Stimulated activated CD8-positive, alpha-beta memory T cell treated with anti-CD3 and anti-CD28 coated beads, Interleukin-15, amount 100 ng/mL, for 24 hours (primary cell): Measurements from ENCODE around the gene PXMP4.
"Not testable (repeated sequence)": the region's sequence is repeated elsewhere in the genome, so short reads cannot be mapped to it uniquely, and the experiment has no call there.

Experiments used
- DNase-seq: peaks from one replicate; pipeline ENCODE4 v3.0.0-alpha.2; 2020; ENCODE audit warnings: low read depth

PXMP4 gene

DNA sequence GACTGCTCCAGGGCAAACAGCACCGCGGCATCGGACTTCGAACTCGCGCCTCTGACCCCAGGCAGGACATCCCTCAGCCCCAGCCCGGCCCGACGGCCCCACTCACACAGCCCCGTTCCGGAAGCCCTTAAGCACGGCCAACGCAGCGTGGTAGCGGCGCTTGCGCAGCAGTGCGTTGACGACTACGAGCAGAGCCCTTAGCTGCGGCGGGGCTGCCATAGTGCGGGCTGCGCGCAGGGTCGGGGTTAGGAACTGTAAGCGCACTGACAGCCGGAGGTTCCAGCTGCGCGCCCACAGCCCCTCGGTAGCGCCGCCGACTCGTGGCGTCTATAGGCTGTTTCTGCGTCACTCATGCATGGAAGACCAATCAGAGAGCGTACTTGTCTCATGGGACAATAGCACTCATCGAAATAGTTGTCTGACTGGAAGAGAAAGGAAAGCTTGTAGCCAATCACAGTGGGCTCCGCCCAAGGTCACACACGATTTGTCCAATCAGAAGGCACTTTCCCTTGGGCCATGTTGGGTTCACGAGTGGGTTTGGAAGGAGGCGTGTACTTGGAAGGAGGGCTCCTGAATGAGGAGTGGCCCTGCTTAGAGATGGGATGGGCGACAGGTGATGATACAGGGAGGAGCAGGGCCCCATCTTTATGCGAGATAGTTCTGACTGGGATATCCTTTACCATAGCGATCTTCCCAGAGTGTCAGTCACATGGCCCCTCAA, at the start of gene PXMP4:
Gene PXMP4, minus strand, starts transcription at position 322 of the 721 bp plus-strand sequence. Its CDS starts 103 bp downstream, at position 219.
- peak; percentile 36 for DNase-seq

GRCh38 chr20:33769043-33769442, 48.9 kb upstream of the PXMP4 start:
- no peak for DNase-seq

GRCh38 chr20:33767777-33768138, 47.6 kb upstream of the PXMP4 start:
- DNase-seq: no peak

- DNase-seq: no peak
These were observed 46.6 kb upstream of the PXMP4 start for GRCh38 chr20:33766686-33767085.

DNA sequence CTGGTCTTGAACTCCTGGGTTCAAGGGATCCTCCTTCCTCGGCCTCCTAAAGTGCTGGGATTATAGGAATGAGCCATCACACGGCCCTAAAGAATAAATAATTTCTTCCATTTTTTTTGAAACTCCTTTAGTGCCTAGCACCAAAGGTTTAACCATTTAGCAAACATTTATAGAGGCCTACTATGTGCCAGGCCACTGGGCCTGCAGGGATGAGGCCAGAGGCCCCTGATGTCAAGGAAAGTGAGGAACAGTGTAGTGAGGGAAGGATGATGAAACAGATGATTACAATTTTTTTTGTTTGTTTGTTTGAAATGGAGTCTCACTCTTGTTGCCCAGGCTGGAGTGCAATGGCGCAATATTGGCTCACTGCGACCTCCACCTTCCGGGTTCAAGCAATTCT, 45.5 kb upstream of the PXMP4 start:
- DNase-seq: no peak

GRCh38 chr20:33765099-33765498, 45.0 kb upstream of the PXMP4 start:
- DNase-seq: no peak

DNA sequence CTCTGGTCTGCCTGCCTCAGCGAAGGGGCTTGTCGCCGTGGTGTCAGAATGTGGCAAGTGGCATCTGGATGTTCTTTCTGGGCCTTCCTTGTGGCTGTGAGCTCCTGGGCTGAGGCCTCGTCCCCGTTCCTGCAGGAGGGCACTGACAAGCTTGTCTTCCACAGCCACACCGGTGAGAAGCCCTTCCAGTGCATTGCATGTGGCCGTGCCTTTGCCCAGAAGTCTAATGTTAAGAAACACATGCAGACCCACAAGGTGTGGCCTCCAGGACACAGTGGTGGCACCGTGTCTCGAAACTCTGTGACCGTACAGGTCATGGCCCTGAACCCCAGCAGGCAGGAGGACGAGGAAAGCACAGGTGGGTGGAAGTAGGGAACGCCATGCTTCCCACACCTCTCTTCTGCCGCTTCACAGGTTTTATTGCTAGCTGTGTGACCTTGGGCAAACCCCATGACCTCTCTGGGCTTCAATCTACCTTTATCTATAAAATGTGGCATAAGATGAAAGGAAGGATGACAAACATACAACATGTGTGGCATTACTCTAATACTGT, 41.7 kb upstream of the PXMP4 start:
- no peak for DNase-seq

DNA sequence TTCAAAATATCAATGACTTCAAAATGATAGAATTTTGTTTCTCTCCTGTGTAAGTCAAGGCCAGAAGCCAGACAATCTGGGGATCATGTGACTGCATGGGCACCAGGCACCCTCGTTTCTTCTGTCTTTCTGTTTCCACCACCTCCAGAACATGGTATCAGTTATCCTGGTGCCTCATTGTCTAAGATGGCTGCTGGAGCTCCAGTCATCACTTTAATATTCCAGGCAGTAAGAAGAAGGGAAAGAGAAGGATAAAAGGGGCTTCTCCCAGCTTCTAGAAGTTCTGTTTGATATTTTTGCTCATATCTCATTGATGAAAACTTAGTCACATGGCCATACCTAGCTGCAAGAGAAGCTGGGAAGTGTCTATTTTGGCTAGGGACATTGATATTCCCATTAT, 37.3 kb upstream of the PXMP4 start:
- DNase-seq: no peak

GRCh38 chr20:33757046-33757445, 36.9 kb upstream of the PXMP4 start:
- no peak for DNase-seq

DNA sequence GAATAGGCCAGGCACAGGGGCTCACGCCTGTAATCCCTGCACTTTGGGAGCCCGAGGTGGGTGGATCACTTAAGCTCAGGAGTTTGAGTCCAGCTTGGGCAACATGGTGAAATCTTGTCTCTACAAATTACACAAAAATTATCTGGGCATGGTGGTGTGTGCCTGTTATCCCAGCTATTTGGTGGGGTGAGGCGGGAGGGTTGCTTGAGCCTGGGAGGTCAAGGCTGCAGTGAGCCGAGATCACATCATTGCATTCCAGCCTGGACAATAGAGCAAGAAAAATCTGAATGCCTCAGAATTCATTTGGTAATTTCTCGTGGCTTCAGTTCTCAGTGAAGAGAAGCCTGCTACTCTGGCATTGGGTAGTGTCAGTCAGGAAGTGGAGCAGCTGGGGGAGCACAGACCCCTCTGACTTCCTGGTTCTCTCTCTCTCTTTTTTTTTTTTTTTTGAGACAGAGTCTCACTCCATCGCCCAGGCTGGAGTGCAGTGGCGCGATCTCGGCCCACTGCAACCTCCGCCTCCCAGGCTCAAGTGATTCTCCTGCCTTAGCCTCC, 35.9 kb upstream of the PXMP4 start:
- DNase-seq: not testable (repeated sequence)

DNA sequence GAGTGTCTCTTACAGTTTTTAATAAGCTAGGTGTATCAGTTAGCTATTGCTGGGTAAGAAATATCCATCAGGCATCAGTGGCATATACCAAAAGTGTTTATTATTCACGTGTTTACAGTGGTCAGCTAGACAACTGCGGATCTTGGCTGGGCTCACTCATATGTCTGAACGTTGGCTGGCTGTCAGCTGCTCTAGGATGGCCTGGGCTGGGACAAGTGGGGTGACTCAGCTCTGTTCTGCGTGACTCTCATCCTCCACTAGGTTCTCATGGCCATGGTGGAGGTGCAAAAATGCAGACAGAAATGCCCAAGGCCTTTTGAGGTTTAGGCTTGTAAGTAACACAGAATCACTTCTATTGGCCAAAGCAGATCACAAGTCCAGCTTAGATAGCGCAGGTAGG, 33.7 kb upstream of the PXMP4 start:
- no peak for DNase-seq

DNA sequence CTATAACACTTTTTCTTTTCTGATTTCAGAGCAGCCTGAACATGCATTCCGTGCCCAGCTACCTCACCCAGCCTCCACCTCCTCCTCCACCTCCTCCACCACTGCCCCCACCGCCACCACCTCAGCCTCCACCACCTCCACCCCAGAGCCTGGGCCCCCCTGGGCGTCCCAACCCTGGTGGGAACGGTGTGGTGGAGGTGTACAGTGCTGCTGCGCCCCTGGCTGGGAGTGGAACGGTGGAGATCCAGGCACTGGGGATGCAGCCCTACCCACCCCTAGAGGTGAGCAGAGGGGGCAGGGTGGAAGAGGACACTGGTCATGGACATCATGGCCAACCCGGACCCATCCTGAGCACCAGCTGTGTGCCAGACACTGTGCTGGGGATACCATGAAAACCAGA, 33.0 kb upstream of the PXMP4 start:
- DNase-seq: no peak

DNA sequence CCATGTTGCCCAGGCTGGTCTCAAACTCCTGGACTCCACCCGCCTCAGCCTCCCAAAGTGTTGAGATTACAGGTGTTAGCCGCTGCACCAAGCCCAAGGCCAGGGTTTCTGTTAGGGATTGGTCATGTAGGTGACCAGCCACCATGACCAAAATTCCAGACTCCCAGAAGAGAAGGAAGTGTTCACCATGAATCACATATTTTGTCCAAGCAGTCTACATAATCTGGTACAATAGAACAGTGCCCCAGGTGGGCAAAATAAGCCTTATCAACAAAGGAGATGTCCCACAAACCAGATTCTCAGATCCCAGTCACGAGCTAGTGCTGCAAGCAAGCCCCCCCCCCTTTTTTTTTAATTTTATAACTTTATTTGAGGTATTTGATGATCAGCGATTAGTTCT, 31.7 kb upstream of the PXMP4 start:
- no peak for DNase-seq

DNA sequence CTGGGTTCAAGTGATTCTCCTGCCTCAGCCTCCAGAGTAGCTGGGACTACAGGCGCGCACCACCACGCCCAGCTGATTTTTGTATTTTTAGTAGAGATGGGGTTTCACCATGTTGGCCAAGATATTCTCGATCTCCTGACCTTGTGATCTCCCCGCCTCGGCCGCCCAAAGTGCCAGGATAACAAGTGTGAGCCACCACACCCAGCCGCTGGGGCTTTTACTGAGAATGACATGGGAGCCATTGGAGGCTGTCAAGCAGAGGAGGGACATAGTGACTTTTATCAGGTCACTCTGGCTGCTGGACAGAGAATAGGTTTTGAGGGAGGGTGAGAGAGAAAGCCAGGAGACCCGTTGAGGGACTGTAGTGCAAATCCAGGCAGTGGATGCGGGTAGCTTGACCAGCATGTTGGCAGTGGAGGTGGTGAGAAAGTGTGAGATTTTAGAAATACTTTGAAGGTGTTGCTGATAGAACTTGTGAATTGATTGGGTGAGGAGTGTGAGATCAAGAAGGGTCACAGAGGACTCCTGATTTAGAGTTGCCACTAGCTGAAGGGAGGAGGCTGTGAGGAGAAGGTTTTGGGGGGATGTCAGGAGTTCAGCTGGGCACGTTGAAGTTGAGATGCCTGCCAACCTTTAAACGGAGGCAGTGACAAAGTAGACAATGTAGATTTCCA, 26.4 kb upstream of the PXMP4 start:
- no peak for DNase-seq

DNA sequence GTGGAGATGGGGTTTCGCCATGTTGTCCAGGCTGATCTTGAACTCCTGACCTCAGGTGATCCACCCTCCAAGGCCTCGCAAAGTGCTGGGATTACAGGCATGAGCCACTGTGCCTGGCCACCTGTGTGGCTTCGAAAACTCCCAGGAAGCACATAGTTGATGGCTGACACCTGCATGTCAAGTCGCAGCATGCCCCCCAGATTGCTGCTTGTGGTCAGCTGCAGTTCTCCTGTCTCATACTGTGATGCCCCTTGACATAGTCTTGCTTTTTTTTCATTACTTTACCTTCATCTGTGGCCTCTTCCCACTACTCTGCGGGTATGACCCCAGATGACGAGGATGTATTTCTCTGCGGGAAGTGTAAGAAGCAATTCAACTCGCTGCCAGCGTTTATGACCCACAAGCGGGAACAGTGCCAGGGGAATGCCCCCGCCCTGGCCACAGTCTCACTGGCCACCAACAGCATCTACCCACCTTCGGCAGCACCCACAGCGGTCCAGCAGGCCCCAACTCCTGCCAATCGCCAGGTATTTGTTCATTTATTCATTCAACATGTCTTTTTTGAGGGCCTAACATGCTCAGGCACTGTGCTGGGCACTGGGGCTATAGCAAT, 24.8 kb upstream of the PXMP4 start:
- no peak for DNase-seq

- no peak for DNase-seq
These were observed 24.1 kb upstream of the PXMP4 start for GRCh38 chr20:33744181-33744580.

DNA sequence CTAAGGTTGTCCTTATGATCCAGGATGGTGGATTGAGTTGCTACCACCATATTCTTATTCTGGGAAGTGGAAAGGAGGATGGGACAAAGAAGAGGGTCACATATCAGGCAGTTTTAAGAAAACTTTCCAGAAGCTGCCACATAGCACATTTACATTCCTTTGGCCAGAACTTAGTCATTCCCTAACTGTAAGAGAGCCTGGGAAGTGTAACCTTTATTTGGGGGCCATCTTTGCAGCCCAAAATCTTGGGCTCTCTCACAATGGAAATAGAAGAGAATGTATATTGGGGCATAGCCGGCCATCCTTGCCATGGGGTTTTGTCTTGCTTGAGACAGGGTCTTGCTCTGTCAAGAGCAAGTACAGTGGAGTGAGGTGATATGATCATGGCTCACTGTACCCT, 20.1 kb upstream of the PXMP4 start:
- no peak for DNase-seq

GRCh38 chr20:33739493-33739892, 19.4 kb upstream of the PXMP4 start:
- DNase-seq: no peak

- DNase-seq: no peak
These were observed 16.9 kb upstream of the PXMP4 start for GRCh38 chr20:33736962-33737361.

DNA sequence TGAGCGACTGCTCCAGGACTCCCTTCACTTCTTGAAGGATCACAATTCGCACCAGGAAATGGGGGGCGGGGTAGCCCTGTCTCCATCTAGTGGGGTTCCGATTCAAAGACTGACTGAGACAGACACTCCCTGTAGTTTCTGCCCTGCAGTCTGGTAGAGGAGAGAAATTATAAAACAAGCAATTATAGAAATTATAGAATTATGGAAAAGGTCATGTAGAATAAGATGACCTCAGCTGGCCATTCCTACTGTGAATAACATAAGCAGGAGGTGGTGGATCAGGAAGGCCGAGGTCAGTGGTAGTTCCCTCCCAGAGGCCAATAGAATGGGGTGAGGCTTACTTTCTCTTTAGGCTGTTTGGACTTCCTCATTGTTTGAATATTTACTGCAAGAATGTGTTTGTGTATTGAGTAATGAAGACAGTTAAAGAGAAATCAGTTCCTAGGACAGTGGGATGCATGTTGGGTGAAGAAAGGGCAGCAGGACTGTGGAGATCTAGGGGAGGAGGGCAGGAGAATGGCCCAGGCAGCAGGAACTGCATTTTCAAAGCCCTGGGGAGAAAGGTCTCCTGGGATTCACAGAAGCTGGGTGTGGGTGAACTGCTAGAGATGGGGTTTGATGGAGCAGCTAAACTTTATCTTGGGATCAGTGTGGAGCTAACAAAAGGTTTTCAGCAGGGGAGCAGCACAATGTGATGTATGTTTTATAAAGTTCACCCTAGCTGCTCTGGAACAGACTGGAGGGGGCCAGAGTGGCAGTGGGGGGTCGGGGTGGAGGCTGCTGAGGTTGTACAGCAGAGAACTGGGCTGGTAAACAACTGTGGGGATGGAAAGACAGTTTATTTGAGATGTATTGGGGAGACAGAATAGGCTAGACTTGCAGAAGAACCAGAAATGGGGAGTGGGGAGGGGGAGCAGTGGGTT, 13.8 kb upstream of the PXMP4 start:
- no peak for DNase-seq

DNA sequence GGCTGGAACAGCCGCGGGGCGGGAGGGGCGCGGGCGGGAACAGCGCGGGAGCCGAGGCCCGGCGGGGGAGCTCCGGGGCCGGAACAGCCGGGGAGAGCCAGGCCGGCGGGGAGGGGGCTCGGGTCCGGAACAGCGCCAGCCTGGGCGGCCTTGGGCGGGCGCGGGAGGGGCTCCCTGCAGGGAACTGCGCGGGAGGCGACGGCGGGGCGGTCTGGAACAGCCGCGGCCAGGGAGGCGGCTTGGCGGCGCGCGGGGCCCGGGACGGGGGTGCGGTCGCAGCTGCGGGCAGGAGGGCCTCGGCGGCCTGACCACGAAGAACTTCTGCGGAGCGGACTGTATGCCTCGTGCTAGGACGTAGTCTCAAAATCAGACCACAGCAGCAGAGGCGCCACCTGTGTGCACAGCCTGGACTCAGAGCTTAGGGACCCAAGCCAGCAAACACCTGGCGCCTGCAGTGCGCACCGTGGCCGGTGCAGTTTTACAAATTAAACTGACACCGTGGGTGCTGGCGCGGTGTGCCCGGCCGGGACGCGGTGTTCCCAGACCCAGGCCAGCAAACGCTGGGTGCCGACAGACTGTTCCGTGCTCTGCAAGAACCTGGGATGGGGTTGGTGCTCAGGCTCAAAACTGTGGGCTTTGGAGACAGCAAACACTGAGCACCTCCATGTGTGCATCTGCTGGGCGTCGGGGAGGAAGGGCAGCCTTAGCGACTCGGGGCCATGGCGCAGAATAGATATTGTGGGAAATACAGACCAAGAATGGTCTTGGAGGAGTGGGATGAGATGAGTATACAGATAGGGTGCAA, 12.3 kb upstream of the PXMP4 start:
- peak; percentile 51 for DNase-seq
